Measurements from ENCODE around the gene IRF2BP1. TPM values are rescaled to one million over a fixed set of nuclear protein-coding genes. Genes with fewer than 3 reads are reported as not detected.

The IRF2BP1 gene
- total RNA-seq, 1 donor from 2014 or later: 29.4 TPM

GRCh38 chr19:45876411-45877197, 9.3 kb downstream of the IRF2BP1 start:
- Mint-ChIP-seq H3K27ac (ENCODE audit: unreplicated experiment) (peak overlapping the region; percentile 50), H3K4me3 (ENCODE audit: unreplicated experiment) (no peak overlapping the region)

GRCh38 chr19:45876161-45876410, 9.9 kb downstream of the IRF2BP1 start:
- no peak for DNase-seq (ENCODE audit: extremely low spot score, unreplicated experiment)
- Mint-ChIP-seq H3K27ac (ENCODE audit: unreplicated experiment) (peak overlapping the region; percentile 50), H3K36me3 (ENCODE audit: unreplicated experiment) (peaks cover under 1% of the 10 kb centered on the region), H3K9me3 (ENCODE audit: unreplicated experiment) (no peaks in the 10 kb centered on the region), H3K27me3 (ENCODE audit: unreplicated experiment) (peaks cover 3% of the 10 kb centered on the region), H3K4me1 (ENCODE audit: unreplicated experiment) (peaks cover 20% of the 10 kb centered on the region), H3K4me3 (ENCODE audit: unreplicated experiment) (no peak overlapping the region)
- TF ChIP-seq CTCF (IDR thresholded peaks at IDR 0.05): no peak

More at GRCh38 chr19:45876411-45877197, 9.3 kb downstream of the IRF2BP1 start:
- Mint-ChIP-seq H3K4me1 (ENCODE audit: unreplicated experiment) (peaks cover 20% of the 10 kb centered on the region), H3K27me3 (ENCODE audit: unreplicated experiment) (peaks cover 3% of the 10 kb centered on the region), H3K36me3 (ENCODE audit: unreplicated experiment) (peaks cover 2% of the 10 kb centered on the region), H3K9me3 (ENCODE audit: unreplicated experiment) (no peaks in the 10 kb centered on the region)
- no peak for TF ChIP-seq CTCF (IDR thresholded peaks at IDR 0.05)
- DNase-seq (ENCODE audit: extremely low spot score, unreplicated experiment): no peak

- Mint-ChIP-seq H3K9me3 (ENCODE audit: unreplicated experiment) (no peaks in the 10 kb centered on the region), H3K4me1 (ENCODE audit: unreplicated experiment) (peaks cover 20% of the 10 kb centered on the region), H3K36me3 (ENCODE audit: unreplicated experiment) (no peaks in the 10 kb centered on the region), H3K27me3 (ENCODE audit: unreplicated experiment) (peaks cover 3% of the 10 kb centered on the region), H3K4me3 (ENCODE audit: unreplicated experiment) (no peak overlapping the region), H3K27ac (ENCODE audit: unreplicated experiment) (no peak overlapping the region)
- no peak for TF ChIP-seq CTCF (IDR thresholded peaks at IDR 0.05)
- DNase-seq (ENCODE audit: extremely low spot score, unreplicated experiment): no peak
These were observed 11.3 kb downstream of the IRF2BP1 start for GRCh38 chr19:45874620-45874966.

- DNase-seq (ENCODE audit: extremely low spot score, unreplicated experiment): no peak
These were observed 12.6 kb downstream of the IRF2BP1 start for GRCh38 chr19:45873219-45873772.

More at GRCh38 chr19:45873219-45873772, 12.6 kb downstream of the IRF2BP1 start:
- H3K27me3 Mint-ChIP-seq (ENCODE audit: unreplicated experiment): peaks cover 3% of the 10 kb centered on the region
- H3K4me1 Mint-ChIP-seq (ENCODE audit: unreplicated experiment): peaks cover 15% of the 10 kb centered on the region
- H3K4me3 Mint-ChIP-seq (ENCODE audit: unreplicated experiment): no peak overlapping the region
- no peak overlapping the region for H3K27ac Mint-ChIP-seq (ENCODE audit: unreplicated experiment)
- H3K36me3 Mint-ChIP-seq (ENCODE audit: unreplicated experiment): no peaks in the 10 kb centered on the region
- no peak for TF ChIP-seq CTCF (IDR thresholded peaks at IDR 0.05)
- no peaks in the 10 kb centered on the region for H3K9me3 Mint-ChIP-seq (ENCODE audit: unreplicated experiment)

Measured in osteocyte (in vitro differentiated cells).